IMR-90 (cell line): ENCODE results near the gene TALDO1. TPM values are rescaled to one million over a fixed set of nuclear protein-coding genes. Genes with fewer than 3 reads are reported as not detected.
A peak's percentile ranks its signal among the peaks of the same experiment; 100 is the strongest.

ENCODE experiments used
- ATAC-seq: fragments of 200-7000 bp; cut with Tn5 transposase; 2 replicates; pipeline ENCODE4 v1.9.1; 2020; ENCODE audit warnings: low read depth, mild to moderate bottlenecking, moderate library complexity
- BruUV-seq: library from RNA; stranded (reverse); fragments of 400-500 nt; replicated peaks from 2 replicates; lab custom pipeline; 2021; lab: Mats Ljungman, UMichigan
- CTCF ChIA-PET: fragments of 300-600 bp; formaldehyde crosslinking; extraction: SDS; loops from one replicate; lab custom pipeline; 2021; ENCODE audit warnings: antibody characterized with exemption; lab: Yijun Ruan, JAX
- POLR2A ChIA-PET: fragments of 300-600 bp; sonication (Branson Sonifier 250); formaldehyde crosslinking; loops from one replicate; lab custom pipeline; 2022; ENCODE audit warnings: antibody characterized with exemption; ENCODE audit not compliant: unreplicated experiment; lab: Charles Lee
- DNase-seq: peaks from one replicate; pipeline ENCODE4 v3.0.0; 2013
- H2AFZ ChIP-seq: replicated peaks from 2 replicates; pipeline ENCODE3; 2013; ENCODE audit warnings: low read length, mild to moderate bottlenecking; ENCODE audit not compliant: poor library complexity
- H2AK5ac ChIP-seq: 2 replicates; pipeline ENCODE4 v1.6.1; 2013; ENCODE audit warnings: low read depth, low read length, inconsistent platforms
- H2AK9ac ChIP-seq: replicated peaks from 2 replicates; pipeline ENCODE3; 2013; ENCODE audit warnings: mild to moderate bottlenecking, low read depth, low read length, moderate library complexity; ENCODE audit not compliant: poor library complexity
- H2BK120ac ChIP-seq: 2 replicates; pipeline ENCODE4 v1.6.1; 2013; ENCODE audit warnings: low read depth, low read length, inconsistent platforms
- H2BK15ac ChIP-seq: 3 replicates; pipeline ENCODE4 v1.6.1; 2013; ENCODE audit warnings: low read depth, low read length, inconsistent platforms
- H2BK20ac ChIP-seq: 2 replicates; pipeline ENCODE4 v1.6.1; 2013; ENCODE audit warnings: low read depth, mild to moderate bottlenecking, inconsistent platforms, low read length, moderate library complexity
- H2BK5ac ChIP-seq: 2 replicates; pipeline ENCODE4 v1.6.1; 2013; ENCODE audit warnings: mild to moderate bottlenecking, low read depth, low read length, inconsistent platforms; ENCODE audit not compliant: poor library complexity, severe bottlenecking
- H3K14ac ChIP-seq: replicated peaks from 2 replicates; pipeline ENCODE4 v1.6.1; 2013; ENCODE audit warnings: low read depth, low read length, inconsistent platforms
- H3K18ac ChIP-seq: 2 replicates; pipeline ENCODE4 v1.6.1; 2013; ENCODE audit warnings: low read depth, low read length, control low read depth
- H3K23ac ChIP-seq: 2 replicates; pipeline ENCODE4 v1.6.1; 2013; ENCODE audit warnings: low read depth, low read length, inconsistent platforms
- H3K27ac ChIP-seq: 2 replicates; pipeline ENCODE4 v1.5.1; 2013; ENCODE audit warnings: mild to moderate bottlenecking, control low read depth, low read length; ENCODE audit not compliant: insufficient read depth
- H3K27me3 ChIP-seq: 2 replicates; pipeline ENCODE4 v1.6.1; 2013; ENCODE audit warnings: low read length; ENCODE audit not compliant: control insufficient read depth, insufficient read depth
- H3K36me3 ChIP-seq: 2 replicates; pipeline ENCODE4 v1.6.1; 2013; ENCODE audit warnings: low read length, mixed read lengths; ENCODE audit not compliant: control insufficient read depth, insufficient read depth
- H3K4ac ChIP-seq: 2 replicates; pipeline ENCODE4 v1.6.1; 2013; ENCODE audit warnings: low read depth, low read length, inconsistent platforms
- H3K4me1 ChIP-seq: 2 replicates; pipeline ENCODE4 v1.6.1; 2013; ENCODE audit warnings: low read length, mixed read lengths; ENCODE audit not compliant: control insufficient read depth, insufficient read depth
- H3K4me2 ChIP-seq: 2 replicates; pipeline ENCODE4 v1.6.1; 2013; ENCODE audit warnings: low read depth, mild to moderate bottlenecking, control low read depth, low read length, moderate library complexity
- H3K4me3 ChIP-seq: 2 replicates; pipeline ENCODE4 v1.5.1; 2013; ENCODE audit warnings: low read depth, mild to moderate bottlenecking, control low read depth, low read length, moderate library complexity; ENCODE audit not compliant: insufficient read depth
- H3K56ac ChIP-seq: 2 replicates; pipeline ENCODE4 v1.6.1; 2013; ENCODE audit warnings: low read length, inconsistent platforms; ENCODE audit not compliant: insufficient read depth; ENCODE audit errors: extremely low read depth
- H3K79me1 ChIP-seq, 2 experiments: 2 replicates each; pipeline ENCODE4 v1.6.1; 2013; ENCODE audit warnings: low read length in 2 of 2, inconsistent platforms in 1 of 2, low read depth in 1 of 2
- H3K9ac ChIP-seq: 2 replicates; pipeline ENCODE4 v1.6.1; 2013; ENCODE audit warnings: low read depth, low read length, control low read depth
- H3K9me1 ChIP-seq: 2 replicates; pipeline ENCODE4 v1.6.1; 2013; ENCODE audit warnings: low read length, inconsistent platforms; ENCODE audit not compliant: insufficient read depth
- H3K9me3 ChIP-seq: 2 replicates; pipeline ENCODE4 v1.6.1; 2013; ENCODE audit warnings: low read length; ENCODE audit not compliant: control insufficient read depth, insufficient read depth
- H4K20me1 ChIP-seq: 2 replicates; pipeline ENCODE4 v1.6.1; 2013; ENCODE audit warnings: low read length, inconsistent platforms; ENCODE audit not compliant: insufficient read depth
- H4K5ac ChIP-seq: 2 replicates; pipeline ENCODE4 v1.6.1; 2013; ENCODE audit warnings: mild to moderate bottlenecking, low read depth, low read length, control low read depth
- H4K8ac ChIP-seq, 2 experiments: 2 replicates each; pipeline ENCODE4 v1.6.1; 2013; ENCODE audit warnings: low read depth in 2 of 2, low read length in 2 of 2, control low read depth in 1 of 2, inconsistent platforms in 1 of 2
- H4K91ac ChIP-seq: 2 replicates; pipeline ENCODE4 v1.6.1; 2013; ENCODE audit warnings: low read depth, low read length, inconsistent platforms; ENCODE audit not compliant: insufficient read depth
- BHLHE40 ChIP-seq: fragments of 150-350 bp; IDR thresholded peaks from 2 replicates; pipeline ENCODE4 v1.6.1; 2016; ENCODE audit warnings: mild to moderate bottlenecking, low read depth, low read length
- CHD1 ChIP-seq: IDR thresholded peaks from 2 replicates; pipeline ENCODE4 v1.6.1; 2012; ENCODE audit warnings: low read depth, low read length, improper control_type of control experiment
- FOS ChIP-seq: fragments of 150-350 bp; IDR thresholded peaks from 2 replicates; pipeline ENCODE4 v1.6.1; 2016; ENCODE audit warnings: low read depth, low read length
- MAFK ChIP-seq: IDR thresholded peaks from 2 replicates; pipeline ENCODE4 v1.6.1; 2012; ENCODE audit warnings: low read depth, low read length, improper control_type of control experiment
- MAZ ChIP-seq: IDR thresholded peaks from 2 replicates; pipeline ENCODE4 v1.6.1; 2012; ENCODE audit warnings: low read depth, mild to moderate bottlenecking, low read length, improper control_type of control experiment, moderate library complexity, borderline replicate concordance
- NFE2L2 ChIP-seq: fragments of 150-350 bp; IDR thresholded peaks from 2 replicates; pipeline ENCODE4 v1.6.1; 2016; ENCODE audit warnings: low read depth, mild to moderate bottlenecking, low read length
- POLR2A ChIP-seq: IDR thresholded peaks from 2 replicates; pipeline ENCODE4 v1.6.1; 2012; ENCODE audit warnings: mild to moderate bottlenecking, low read depth, low read length
- RAD21 ChIP-seq: IDR thresholded peaks from 2 replicates; pipeline ENCODE4 v1.6.1; 2012; ENCODE audit warnings: low read length, improper control_type of control experiment
- RCOR1 ChIP-seq: IDR thresholded peaks from 2 replicates; pipeline ENCODE4 v1.6.1; 2012; ENCODE audit warnings: mild to moderate bottlenecking, low read length, improper control_type of control experiment; ENCODE audit not compliant: insufficient replicate concordance
- RFX5 ChIP-seq: IDR thresholded peaks from 2 replicates; pipeline ENCODE4 v1.8.0; 2012; ENCODE audit warnings: low read depth, mild to moderate bottlenecking, low read length, moderate library complexity
- SMC3 ChIP-seq: fragments of 150-350 bp; IDR thresholded peaks from 2 replicates; pipeline ENCODE4 v1.6.1; 2016; ENCODE audit warnings: low read depth, mild to moderate bottlenecking, antibody characterized with exemption, low read length, moderate library complexity
- WGBS, 2 experiments: methylation state at CpG; one replicate each; pipeline versions ENCODE4 v1.1.5 to v1.1.7; 2013; ENCODE audit warnings: missing lambda C conversion rate in 2 of 2; ENCODE audit not compliant: insufficient read length in 1 of 2; ENCODE audit errors: extremely low coverage in 2 of 2; 5-methylcytosine and 5-hydroxymethylcytosine counted together
- dilution Hi-C: fragments of 300-500 bp; cut with HindIII; formaldehyde crosslinking; loops from one replicate; pipeline ENCODE4 v1.14.3; 2018; ENCODE audit warnings: low sequenced_read_pairs; ENCODE audit not compliant: unreplicated experiment
- in situ Hi-C: fragments of 300-500 bp; cut with MboI; formaldehyde crosslinking; loops from 3 replicates; pipeline ENCODE4 v1.14.3; 2019; ENCODE audit warnings: low sequenced_read_pairs, inconsistent platforms, mixed read lengths
- intact Hi-C: fragments of 100-400 bp; cut with micrococcal nuclease; formaldehyde crosslinking; loops from 2 replicates; pipeline ENCODE4 v1.10.0; 2022
- polyA plus RNA-seq, 3 experiments: library from polyadenylated mRNA; depleted of rRNA; stranded (reverse); fragments of >200 nt; gene quantifications; 2 replicates each; pipeline ENCODE4 v1.2.3, GENCODE V29; 2012; ENCODE audit warnings: low replicate concordance in 1 of 3
- total RNA-seq: library from RNA; depleted of rRNA; stranded (reverse); fragments of >200 nt; gene quantifications from 2 replicates; pipeline ENCODE4 v1.2.3, GENCODE V29; 2012
- TF ChIP-seq, protein P1 (sequence below): fragments of 150-350 bp; IDR thresholded peaks from 2 replicates; pipeline ENCODE4 v1.6.1; 2017; ENCODE audit warnings: mild to moderate bottlenecking, antibody characterized with exemption, low read length, low read depth
- TF ChIP-seq, protein P2 (sequence below): conservative IDR thresholded peaks from 2 replicates; pipeline ENCODE4 v1.5.1; 2012; ENCODE audit warnings: mild to moderate bottlenecking, low read depth, low read length, improper control_type of control experiment

The TALDO1 gene
- total and polyA plus RNA-seq, 2 of the 4 experiments (the other 2 are of a cell fraction), result 147 to 210 TPM

DNA sequence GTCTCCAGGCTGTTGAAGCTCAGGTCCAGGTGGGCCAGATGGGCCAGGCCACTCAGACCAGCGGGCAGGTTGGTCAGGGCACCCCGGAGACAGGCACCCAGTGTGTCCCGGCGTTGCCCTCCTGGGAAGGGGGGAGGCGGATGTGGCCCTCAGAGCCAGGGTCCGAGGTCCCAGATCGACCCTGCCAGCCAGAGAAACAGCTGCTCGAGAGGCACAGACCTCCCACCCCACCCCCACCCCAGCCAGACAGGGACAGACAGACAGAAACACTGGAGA, 56.1 kb downstream of the TALDO1 start (continued):
- no peak for TF ChIP-seq MAFK
- TF ChIP-seq RAD21, result no peak
- no peak for TF ChIP-seq BHLHE40

DNA sequence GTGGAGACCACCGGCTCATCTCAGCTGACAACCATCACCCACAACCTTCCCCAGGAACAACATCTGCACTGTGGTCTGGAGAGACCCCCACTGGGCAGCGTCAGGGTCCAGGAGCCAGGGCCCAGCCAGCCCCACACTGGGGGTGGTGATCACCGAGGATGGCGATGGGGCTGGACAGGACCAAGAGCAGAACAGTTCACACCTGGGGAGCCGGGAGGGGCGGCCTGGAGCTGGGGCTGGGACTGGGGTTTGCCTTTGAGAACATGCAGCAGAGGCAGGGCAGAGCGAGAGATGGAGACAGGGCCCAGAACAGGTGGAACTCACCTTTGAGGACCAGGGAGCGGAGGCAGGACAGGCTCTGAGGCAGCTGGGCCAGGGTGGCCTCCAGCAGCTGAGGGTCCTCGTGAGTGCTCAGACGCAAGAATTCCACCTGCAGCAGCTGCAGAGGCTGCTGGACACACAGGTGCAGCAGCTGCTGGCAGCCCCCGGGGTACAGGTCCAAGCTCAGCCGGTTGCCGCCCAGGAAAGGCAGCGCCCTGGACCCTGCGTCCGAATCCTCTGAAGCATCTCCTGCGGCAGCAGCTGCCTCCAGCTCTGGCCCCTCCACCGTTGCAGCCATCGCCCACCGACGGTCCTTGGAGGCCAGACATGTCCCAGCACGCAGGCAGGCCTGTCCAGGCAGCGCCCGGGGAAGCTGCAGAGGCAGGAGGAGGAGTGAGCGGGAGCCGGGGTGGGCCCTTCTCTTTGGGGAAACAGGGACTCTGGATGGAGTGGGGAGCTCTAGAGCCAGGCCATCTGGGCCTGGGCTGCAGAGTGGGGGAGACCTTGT, 56.7 kb downstream of the TALDO1 start:
- H3K18ac ChIP-seq, result no peak overlapping the region; the same call in 1 of the 2 replicates
- intact Hi-C loops, result no loop called here
- H3K56ac ChIP-seq, result peak overlapping the region; percentile 13; the same call in 1 of the 2 replicates
- ChIA-PET CTCF (no interaction called here), POLR2A (interaction anchor here (1.6 kb wide), 1 partner anchor 16 kb away, joined by 4 read pairs; the partner anchor contains the start of gene PNPLA2)
- peak overlapping the region; percentile 70 for H4K5ac ChIP-seq
- no peaks in the 10 kb centered on the region for H3K9me3 ChIP-seq
- H2BK5ac ChIP-seq, result peak overlapping the region; percentile 57
- H3K4me3 ChIP-seq, result peak overlapping the region; percentile 49
- peak overlapping the region; percentile 46 for H2BK120ac ChIP-seq
- H4K8ac ChIP-seq, result peak overlapping the region in 1 of 2 experiments; percentile 87; a peak in 2 of 4 replicates
- H2AFZ ChIP-seq, result peak overlapping the region; percentile 79
- H3K36me3 ChIP-seq, result peaks cover 26% of the 10 kb centered on the region
- no peak overlapping the region for H2BK15ac ChIP-seq
- H2AK9ac ChIP-seq, result peak overlapping the region; percentile 90
- H4K91ac ChIP-seq, result peak overlapping the region; percentile 73
- DNase-seq (no peak), ATAC-seq (0 out of 2 replicates have a peak, but pooled peaks have one; percentile 1)
- dilution Hi-C loops, result no loop called here
- H3K23ac ChIP-seq, result peak overlapping the region; percentile 95; the same call in 1 of the 2 replicates
- BruUV-seq, result no TSS peak
- H3K4me2 ChIP-seq, result peak overlapping the region; percentile 99
- H4K20me1 ChIP-seq, result no peaks in the 10 kb centered on the region
- H3K27ac ChIP-seq, result peak overlapping the region; percentile 66
- peaks cover 20% of the 10 kb centered on the region for H3K4me1 ChIP-seq
- H3K79me1 ChIP-seq, result peaks cover 9 to 41% of the 10 kb centered on the region in 2 experiments; a peak in 3 of 4 replicates
- peak overlapping the region; percentile 73 for H3K9ac ChIP-seq
- peak overlapping the region; percentile 81 for H3K14ac ChIP-seq
- in situ Hi-C loops, result no loop called here
- H2BK20ac ChIP-seq, result peak overlapping the region; percentile 41; the same call in 1 of the 2 replicates
- H3K4ac ChIP-seq, result peak overlapping the region; percentile 87
- 38% methylated on average over 7 of the region's 26 CpGs; no CpG with 5 or more reads in 1 of the 2 experiments for WGBS, 2 experiments
- H3K27me3 ChIP-seq, result no peaks in the 10 kb centered on the region
- no peaks in the 10 kb centered on the region for H3K9me1 ChIP-seq
- peak overlapping the region; percentile 94 for H2AK5ac ChIP-seq
- TF ChIP-seq SMC3, result no peak
- no peak for TF ChIP-seq RCOR1
- no peak for TF ChIP-seq NFE2L2
- no peak for TF ChIP-seq MAZ
- TF ChIP-seq, protein P1, sequence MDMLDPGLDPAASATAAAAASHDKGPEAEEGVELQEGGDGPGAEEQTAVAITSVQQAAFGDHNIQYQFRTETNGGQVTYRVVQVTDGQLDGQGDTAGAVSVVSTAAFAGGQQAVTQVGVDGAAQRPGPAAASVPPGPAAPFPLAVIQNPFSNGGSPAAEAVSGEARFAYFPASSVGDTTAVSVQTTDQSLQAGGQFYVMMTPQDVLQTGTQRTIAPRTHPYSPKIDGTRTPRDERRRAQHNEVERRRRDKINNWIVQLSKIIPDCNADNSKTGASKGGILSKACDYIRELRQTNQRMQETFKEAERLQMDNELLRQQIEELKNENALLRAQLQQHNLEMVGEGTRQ, result no peak
- no peak for TF ChIP-seq POLR2A
- TF ChIP-seq BHLHE40, result no peak
- TF ChIP-seq RFX5, result no peak
- TF ChIP-seq CHD1, result no peak
- TF ChIP-seq RAD21, result no peak
- TF ChIP-seq, protein P2, sequence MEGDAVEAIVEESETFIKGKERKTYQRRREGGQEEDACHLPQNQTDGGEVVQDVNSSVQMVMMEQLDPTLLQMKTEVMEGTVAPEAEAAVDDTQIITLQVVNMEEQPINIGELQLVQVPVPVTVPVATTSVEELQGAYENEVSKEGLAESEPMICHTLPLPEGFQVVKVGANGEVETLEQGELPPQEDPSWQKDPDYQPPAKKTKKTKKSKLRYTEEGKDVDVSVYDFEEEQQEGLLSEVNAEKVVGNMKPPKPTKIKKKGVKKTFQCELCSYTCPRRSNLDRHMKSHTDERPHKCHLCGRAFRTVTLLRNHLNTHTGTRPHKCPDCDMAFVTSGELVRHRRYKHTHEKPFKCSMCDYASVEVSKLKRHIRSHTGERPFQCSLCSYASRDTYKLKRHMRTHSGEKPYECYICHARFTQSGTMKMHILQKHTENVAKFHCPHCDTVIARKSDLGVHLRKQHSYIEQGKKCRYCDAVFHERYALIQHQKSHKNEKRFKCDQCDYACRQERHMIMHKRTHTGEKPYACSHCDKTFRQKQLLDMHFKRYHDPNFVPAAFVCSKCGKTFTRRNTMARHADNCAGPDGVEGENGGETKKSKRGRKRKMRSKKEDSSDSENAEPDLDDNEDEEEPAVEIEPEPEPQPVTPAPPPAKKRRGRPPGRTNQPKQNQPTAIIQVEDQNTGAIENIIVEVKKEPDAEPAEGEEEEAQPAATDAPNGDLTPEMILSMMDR, result no peak
- TF ChIP-seq FOS, result no peak
